Panc1 (cell line): ENCODE results near the gene VAT1L.

ENCODE experiments used
- CTCF ChIP-seq: fragments of 450-650 bp; IDR thresholded peaks from 2 replicates; pipeline ENCODE4 v1.5.1; 2017; ENCODE audit warnings: mild to moderate bottlenecking
- SIN3A ChIP-seq: IDR thresholded peaks from 2 replicates; pipeline ENCODE4 v1.6.1; 2012; ENCODE audit warnings: low read depth, mild to moderate bottlenecking, low read length, moderate library complexity, borderline replicate concordance; ENCODE audit not compliant: insufficient read depth

GRCh38 chr16:78005881-78006280, 217.5 kb downstream of the VAT1L start:
- TF ChIP-seq CTCF = peak; percentile 37
- no peak for TF ChIP-seq SIN3A
